HG03175 (cell line): ENCODE data around the gene ATP2B2.

Source experiments
- ATAC-seq: cut with Tn5 transposase; IDR thresholded peaks from one replicate; pipeline ENCODE4 v1.9.1; 2021; ENCODE audit warnings: mild to moderate bottlenecking, moderate library complexity; ENCODE audit not compliant: unreplicated experiment

ATP2B2 gene

DNA sequence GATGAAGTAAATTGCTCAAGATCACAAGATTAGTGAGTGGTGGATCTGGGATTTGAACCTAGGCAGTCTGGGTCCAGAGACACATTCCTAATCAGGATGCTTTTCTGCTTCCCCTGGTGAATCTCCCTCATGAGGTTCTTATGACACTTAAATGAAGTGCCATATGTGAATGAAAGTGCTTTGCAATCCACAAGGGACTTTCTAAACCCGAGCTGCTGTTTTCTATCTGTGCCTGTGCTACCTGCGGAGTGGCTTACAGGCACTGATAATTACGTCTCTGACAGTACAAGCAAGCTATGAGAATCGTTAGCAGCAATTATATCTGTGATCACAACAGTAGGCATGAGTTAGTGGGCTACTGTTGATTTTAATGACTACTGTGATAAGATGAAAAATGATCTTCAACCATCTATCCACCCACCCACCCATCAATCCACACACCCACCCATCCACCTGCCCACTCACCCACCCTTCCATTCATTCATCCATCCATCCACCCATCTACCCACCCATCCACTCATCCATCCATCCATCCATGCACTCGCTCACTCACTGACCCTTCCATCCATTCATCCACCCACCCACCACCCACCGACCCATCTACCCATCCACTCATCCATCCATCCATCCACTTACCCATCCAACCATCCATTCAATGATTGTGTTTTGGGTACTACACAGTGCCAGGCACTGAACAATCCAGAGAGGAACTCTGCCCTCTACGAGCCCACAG, 51.8 kb downstream of the ATP2B2 start:
- no peak for ATAC-seq

DNA sequence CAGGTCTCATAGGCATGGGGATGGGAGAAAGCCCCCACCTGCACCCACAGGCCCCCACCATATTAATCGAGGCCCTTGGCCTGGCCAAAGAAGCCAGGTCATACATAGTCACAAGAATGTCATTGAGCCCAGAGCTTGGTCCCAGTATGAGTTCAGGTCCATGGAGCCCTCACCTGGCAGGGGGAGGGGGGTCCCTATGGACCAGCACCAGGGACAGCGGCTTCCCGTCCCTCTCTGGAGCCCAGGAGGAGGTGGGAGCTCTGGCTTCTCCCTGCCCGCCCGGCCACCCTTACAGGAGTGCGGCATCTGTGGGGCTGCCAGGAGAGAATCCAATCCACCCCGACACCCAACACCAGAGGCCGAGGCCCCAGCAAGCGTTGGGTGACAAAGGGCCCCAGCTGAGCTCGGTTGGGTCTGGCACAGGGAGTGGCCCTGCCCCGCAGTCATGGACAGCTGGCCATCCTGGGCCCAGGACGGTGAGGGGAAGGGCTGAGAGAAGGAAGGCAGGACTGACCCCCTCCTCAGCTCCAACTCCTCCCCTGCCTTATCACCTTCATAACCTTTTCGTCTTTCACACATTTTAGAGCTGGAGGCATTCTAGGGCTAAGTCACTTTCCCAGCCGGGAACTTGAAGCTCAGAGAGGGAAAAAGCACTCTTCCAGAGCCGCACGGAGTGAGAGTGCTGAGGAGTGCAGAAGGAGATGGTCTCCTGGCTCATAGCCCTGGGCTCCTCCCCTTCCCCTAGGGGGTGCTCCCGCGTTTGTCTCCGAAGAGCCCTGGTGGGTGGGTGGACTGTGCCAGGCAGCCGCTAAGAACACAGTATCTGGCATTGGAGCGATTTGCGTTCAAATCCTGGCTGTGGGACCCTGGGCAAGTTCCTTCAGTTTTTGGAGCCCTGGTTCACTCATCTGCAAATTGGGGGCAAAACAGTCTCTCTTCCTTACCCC, 54.6 kb downstream of the ATP2B2 start:
- ATAC-seq, result no peak

DNA sequence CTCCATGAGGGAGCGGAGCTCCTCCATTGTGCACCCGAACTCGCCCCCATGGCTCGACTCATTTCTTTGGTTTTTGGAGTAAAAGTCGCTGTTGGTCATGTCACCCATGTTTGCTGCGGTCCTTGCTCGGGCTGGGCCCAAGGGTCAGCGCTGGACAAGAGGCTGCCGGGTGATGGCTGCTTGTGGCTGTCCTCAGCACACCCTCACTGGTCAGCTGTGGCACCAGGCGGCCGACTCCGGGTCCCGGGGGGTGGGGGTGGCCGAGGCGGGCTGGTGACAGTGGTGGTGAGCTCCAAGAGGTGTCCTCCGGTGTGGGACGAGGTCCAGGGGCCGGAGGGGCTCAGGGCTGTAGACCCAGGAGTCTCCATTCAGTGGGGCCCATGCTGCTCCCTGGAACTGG, 56.0 kb downstream of the ATP2B2 start:
- ATAC-seq, result no peak

DNA sequence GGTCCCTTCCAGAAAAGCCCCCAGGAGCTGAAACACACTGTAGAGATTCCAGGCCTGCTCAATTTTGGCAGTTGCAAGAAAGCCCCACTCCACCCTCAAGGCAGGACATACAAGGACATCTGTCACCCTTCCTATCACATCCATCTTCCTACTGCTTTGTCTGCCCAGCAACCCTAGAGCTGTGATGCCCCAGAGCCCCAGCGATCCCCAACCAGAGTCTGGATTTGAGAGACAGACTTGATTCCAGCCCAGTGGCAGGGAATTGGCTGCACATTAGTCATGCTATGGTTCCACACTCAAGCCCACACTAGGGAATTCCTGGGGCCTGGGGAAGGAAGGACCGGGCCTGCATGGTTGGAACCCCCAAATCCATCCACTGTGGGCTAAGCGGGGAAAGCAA, 56.8 kb downstream of the ATP2B2 start:
- no peak for ATAC-seq

DNA sequence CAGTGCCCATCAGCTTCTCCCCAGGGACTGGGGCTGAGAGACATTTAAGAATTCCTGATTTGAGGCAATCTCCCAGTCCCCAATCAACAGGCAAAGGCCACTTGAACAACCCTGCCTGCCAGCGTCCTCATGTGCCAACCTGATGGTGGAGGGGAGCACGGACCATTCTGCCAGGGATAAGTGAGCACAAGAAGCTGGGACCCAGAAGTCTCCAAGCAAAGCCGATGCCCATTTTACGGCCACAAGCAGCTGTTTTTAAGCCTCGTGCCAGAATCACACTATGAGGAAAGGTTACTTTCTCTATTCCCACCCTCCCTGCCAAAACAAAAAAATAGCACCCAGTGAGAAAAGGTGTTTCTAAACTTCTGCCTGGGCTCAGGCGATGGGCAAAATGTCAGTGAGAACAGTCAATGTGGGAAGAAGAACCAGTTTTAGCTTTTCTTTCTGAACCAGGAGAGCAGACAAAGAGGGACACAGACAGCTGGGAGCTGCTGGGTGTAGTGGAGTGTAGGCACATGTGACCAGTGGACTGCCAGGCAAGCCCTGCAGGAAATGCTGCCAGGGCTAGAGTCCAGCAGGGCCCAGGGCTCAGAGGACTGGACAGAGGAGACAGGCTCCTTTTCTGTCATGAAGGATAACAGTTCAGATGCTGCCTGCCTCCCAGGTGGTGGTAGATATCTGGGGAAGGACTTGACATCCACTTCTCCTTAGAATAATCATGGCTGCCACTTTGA, 57.7 kb downstream of the ATP2B2 start:
- no peak for ATAC-seq

DNA sequence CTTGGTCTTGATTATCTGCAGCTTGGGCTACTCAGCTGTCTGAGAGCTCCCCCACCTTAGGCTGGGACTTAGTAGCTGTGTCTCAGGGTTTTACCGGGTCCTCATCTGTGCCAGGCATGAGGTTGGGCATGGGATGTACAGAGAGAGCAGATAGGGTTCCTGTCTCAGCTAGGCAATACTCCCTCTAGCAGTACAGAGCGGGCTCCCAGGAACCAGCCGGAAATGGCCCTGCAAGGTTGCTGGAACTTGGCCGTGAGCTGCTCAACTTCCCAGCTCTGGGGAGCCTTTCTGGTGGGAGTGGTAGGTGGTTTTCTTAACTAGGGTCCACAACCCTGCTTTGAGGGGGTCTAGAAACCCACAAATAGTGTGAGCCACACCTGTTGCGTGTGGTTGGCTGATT, 58.3 kb downstream of the ATP2B2 start:
- ATAC-seq, result no peak

DNA sequence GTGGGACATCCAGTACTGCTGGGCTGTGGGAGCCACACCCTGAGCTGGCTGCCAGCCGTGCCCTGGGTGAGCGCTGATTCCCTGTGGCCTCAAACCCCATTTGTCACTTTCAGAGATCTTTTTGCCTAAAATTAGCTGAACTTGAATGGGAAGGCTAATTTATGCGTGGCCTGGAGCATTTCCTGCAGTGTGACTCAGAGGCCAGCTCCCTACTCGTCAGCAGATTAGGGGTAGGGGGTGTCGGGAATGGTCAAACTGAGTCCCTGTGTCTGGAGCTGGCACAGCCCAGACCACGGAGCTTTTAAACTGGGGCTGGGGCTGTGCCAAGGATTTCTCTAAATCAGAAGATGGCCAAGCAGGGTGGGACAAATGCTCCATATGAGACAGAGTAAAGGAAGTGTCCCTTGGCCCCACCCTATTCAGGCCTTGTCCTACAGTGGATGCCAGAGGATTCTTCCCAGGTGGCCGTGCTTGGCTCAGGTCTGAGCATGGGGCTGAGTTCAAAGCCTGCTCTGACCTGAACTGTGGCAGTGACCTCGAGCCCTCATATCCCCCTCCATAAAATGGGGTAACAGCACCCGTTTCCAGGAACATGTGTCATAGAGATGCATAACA, 59.7 kb downstream of the ATP2B2 start:
- no peak for ATAC-seq

DNA sequence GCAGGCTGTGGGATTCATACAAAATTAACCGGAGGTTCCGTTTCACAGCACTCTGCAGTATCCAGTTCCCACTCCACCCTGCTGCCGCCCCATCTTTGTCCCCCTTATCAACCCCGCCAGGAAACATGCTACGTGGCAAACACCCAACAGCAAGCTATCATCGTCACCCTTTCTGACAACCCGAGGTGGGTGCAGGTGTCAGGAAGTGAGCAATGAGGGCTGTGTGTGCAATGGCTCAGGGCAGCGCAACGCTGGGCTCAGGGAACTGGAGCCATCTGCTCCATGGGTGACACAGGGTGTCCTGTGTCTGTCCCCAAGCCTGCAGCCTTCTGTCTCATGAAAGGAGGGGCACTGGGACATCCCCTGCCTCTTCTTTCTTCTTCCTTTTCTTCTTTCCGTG, 60.9 kb downstream of the ATP2B2 start:
- no peak for ATAC-seq

DNA sequence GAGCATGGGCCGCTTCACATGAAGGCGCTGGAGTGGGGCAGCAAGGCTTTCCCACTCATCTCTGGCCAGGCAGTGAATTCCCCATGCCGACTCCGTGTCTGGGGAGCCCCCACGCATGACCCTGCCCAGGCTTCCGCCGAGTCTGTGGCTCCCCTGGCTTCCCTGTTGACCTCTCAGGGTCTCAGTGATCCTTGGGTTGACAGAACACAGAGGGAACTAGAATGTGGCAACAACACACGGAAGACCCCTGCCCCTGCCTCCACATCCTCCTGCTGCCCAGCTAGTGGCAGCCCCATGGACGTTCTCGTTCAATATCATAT, 61.3 kb downstream of the ATP2B2 start:
- ATAC-seq, result no peak

DNA sequence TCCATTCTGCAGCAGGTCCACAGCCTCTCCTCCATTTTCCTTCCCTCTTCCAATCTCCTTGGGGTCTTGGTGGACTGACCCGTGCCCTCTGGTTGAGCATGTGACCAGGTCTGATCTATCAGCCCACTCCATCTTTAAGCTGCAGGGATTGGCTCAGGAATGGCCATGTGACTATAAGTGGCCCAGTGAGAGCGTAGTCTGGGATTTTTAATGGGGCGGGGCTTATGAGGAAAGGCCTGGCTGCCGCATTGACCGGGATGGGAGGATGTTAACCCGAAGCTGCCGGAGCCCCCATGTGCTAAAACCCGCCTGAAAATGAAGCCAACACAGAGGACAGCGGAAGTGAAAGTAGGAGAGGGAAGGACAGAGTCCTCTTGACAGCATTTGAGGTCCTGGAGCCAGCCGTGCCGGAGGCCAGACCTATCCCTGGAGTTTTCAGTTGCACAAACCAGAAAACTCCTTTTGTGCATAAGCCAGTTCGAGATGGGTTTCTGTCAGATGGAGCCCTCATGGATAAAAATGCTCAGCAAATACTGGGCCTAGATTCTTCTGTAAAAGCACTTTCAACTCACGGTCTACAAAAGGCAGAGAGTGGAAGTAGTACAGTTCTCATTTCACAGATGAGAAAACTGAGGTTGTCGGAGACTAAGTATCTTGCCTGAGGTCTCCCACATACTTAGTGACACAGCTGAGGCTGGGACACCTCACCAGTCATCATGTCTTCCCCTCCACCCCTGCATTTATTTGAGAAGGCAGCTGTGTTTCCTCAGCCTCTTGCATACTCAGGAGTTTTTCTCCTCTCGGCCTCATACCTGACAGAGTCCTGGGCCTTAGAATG, 61.9 kb downstream of the ATP2B2 start:
- no peak for ATAC-seq

DNA sequence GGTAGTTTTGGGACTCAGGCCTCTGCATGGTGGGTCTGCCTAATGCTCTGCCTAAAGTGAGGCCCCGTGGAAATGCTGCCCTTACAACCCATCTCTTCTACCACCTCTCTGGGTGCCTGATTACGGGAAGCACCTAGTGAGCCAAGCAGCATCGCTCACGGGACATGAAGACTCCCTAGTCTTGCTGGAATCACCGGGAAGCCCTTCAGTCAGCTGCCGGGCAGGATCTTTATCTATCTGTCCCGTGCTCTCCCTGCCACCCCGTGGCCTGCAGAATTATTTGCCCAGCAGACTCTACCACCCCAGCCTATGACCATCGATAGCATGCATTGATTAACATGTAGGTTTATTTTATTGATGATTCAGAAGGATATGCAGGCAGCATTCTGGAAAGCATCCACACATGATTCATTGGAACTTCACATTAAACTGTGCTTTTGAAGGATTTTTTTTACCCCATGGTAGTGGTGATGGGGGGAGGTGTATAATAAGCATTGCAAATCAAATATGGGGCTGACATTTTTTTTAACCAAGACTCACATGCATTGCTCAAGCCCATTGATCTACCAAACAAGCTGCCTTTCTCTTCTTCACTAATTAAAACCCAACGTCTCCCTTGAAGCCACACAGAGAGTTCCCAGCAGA, 63.1 kb downstream of the ATP2B2 start:
- ATAC-seq, result no peak

DNA sequence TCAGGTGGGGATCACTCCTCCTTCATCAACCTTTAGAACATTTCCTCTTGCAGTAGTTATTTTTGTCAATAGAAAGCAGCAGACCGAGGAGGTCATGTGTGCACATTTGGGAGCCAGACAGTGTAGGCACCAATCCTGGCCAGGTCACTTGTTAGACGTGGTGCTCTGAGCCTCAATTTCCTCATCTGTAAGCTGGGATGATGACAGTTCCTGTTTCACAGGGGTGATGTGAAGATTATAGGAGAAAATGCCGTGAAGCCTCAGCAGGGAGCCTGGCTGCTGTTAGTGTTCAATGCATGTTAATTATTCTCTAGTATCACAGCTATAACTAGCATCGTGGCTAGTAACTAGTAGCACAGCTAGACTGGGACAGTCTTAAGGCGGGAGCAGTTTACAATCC, 64.7 kb downstream of the ATP2B2 start:
- no peak for ATAC-seq

DNA sequence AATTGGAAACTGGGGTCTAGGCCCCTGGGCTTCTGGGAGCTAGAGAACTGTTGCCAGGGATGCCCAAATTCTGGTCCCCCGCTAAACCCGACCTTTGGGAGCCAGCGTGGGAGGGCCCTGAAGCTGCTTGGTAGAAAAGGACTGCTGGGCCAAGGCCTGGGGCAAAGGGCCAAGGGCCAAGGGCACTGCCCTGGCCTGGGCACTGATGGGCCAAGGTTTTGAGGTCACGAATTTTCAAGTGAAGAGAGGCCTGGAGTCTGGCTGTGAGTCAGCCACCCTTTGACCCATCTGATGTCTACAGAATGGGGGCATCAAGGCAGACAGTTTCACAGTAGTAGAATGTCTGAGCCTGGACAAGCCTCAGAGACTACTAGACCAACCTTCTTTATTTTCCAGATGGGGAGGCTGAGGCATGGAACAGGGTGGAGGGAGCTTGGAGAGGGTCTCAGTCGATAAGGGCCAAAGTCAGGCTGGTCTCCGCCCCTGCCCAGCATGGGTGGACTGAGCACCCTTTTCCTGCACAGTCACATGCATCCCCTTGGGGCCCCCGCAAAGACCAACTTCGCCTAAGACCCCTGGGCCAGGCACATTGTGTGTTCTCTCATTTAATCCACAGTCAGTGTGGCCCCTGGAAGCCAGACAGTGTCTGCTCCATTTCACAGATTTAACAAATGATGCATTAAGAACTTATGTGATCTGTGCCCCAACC, 66.3 kb downstream of the ATP2B2 start:
- no peak for ATAC-seq

DNA sequence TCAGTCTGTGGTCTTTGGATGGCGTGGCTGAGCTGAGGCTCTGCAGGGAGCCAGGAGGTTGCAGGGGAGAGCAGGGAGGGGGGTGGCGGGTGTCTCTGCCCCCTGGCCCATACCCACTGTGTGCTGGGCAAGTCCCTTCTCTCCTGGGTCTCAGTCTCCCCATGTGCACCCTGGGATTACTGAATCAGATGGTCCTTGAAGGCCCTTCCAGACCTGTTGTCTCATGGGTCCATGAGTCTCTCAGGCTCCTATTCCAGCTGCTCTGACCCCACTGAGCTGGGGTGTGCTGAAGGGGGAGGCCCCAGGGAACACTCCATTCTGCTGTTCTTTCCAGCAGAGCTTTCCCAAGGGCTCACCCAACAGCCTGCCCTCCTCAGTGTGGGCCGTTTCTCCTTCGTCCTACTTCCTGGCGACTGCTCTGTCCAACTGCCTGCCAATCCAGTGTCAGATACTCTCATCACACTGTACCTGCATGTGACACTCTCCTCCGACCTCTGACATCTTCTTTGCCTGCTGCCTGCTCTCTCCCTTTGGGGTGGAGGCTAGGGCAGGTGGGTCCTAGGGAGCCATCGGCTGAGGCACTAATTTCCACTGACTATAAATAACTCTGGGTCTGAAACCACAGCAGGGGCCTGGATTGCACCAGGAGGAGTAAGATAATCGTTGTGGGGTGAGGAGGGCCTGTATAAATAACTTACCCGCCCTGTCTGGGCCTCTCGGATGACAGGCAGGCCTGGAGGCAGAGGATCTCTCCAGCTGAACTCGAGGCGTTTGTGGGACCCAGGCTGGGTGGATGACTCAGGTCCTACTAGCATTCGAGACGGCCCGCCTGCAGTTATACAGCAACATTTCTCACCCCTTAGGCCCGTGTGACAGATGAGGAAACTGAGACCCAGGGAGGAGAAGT, 67.1 kb downstream of the ATP2B2 start:
- ATAC-seq, result no peak

DNA sequence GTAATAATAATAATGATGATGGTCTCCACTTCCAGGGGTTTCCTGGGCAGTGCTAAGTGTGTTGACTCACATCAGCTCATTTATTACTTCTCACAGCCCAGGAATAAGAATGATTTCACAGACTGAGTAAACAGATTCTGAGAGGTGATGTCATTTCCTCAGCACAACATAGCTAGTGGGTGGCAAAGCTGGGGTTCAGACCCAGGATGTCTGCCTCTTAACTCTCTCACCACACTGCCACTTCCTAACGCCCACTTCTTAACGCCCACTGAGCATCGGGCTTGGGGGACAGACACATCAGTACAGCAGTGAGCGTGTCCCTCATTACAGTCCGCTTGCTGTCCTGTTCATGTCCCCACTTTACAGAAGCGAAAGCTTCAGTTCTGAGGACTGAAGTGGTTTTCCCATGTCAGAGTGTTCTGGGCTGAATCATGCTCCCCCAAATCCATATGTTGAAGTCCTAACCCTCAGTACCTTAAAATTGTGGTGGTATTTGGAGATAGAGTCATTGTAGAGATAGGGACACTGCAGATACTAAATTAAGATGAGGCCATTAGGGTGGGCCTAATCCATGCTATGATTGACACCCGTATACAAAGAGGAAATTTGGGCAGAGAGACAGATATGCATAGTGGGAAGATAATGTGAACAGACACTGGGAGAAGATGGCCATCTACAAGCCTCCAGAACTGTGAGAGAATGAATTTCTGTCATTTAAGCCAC, 68.0 kb downstream of the ATP2B2 start:
- peak; percentile 51 for ATAC-seq

DNA sequence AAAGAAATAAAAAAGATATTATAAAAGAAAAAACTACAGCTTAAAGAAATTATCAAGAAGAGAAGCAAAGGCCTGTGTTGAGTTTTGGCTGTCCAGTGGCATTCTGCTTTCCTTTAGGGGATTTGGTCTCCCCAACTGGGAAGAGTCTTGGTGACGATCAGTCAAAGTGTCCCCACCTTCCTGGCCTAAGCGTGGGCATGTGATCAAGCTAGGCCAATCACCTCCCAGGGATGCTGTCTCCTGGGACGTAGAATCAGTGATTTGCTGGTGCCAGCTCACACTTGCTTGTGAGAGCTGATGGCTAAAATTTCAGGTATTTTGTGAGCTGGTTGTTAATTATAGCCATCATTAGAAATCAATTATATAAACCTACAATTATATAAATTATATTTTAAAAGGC, 69.5 kb downstream of the ATP2B2 start:
- no peak for ATAC-seq

DNA sequence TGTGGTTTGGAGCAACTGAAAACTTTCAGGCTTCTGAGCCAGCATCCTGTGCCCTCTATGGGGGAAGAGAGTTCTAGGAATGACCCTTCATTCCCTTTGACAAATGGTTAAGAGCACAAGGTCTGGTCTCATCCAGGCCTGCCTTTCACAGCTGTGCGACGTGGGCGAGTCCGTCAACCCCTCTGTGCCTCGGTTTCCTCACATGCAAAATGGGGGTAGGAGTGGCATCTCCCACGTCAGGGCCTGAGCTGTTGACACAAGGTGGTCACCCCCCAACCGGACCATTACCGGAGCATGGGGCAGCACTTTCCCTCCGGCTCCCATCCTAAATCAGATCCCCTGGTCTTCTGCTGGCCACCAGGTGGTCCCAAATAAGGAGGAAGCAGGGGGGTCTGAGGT, 70.4 kb downstream of the ATP2B2 start:
- no peak for ATAC-seq
